PC-9 (cell line): Measurements from ENCODE around the gene ABCB1.

ENCODE experiments used
- CTCF ChIP-seq: fragments of 200-600 bp; sonication (generic); conservative IDR thresholded peaks from 2 replicates; pipeline ENCODE4 v1.6.1; 2017; ENCODE audit warnings: mixed run types, antibody characterized with exemption, mild to moderate bottlenecking, moderate library complexity
- EZH2 ChIP-seq: fragments of 200-600 bp; sonication (generic); IDR thresholded peaks from 2 replicates; pipeline ENCODE4 v1.8.0; 2017; ENCODE audit warnings: antibody characterized with exemption, low read depth

GRCh38 chr7:87570178-87570577 lies 30.5 kb downstream of the ABCB1 start:
- TF ChIP-seq CTCF (no peak), EZH2 (no peak)
